Upper lobe of left lung (tissue), 6 donors: Measurements from ENCODE around the gene SRBD1. TPM values are rescaled to one million over a fixed set of nuclear protein-coding genes. Genes with fewer than 3 reads are reported as not detected.

Experiments
- ATAC-seq, 2 donors: fragments of 200-7000 bp; cut with Tn5 transposase; one replicate each; pipeline ENCODE4 v1.9.1; 2022; ENCODE audit warnings: mild to moderate bottlenecking in 2 of 2, moderate library complexity in 2 of 2; ENCODE audit not compliant: low FRiP score in 2 of 2
- DNase-seq, 2 donors: peaks; one replicate each; pipeline ENCODE4 v3.0.0-alpha.2; 2019 to 2020
- H3K27ac ChIP-seq, 4 donors: fragments of 200-600 bp; sonication (generic); one replicate each; pipeline ENCODE4 v1.5.1; 2016 to 2019
- H3K27me3 ChIP-seq, 4 donors: fragments of 200-600 bp; sonication (generic); one replicate each; pipeline ENCODE4 v1.5.1; 2017 to 2019
- H3K36me3 ChIP-seq, 4 donors: fragments of 200-600 bp; sonication (generic); one replicate each; pipeline ENCODE4 v1.5.1; 2016 to 2019
- H3K4me1 ChIP-seq, 4 donors: fragments of 200-600 bp; sonication (generic); one replicate each; pipeline ENCODE4 v1.5.1; 2018 to 2019
- H3K4me3 ChIP-seq, 4 donors: fragments of 200-600 bp; sonication (generic); one replicate each; pipeline ENCODE4 v1.5.1; 2017 to 2019; ENCODE audit warnings: mild to moderate bottlenecking in 2 of 4, moderate library complexity in 1 of 4
- H3K9me3 ChIP-seq, 4 donors: fragments of 200-600 bp; sonication (generic); one replicate each; pipeline ENCODE4 v1.5.1; 2018 to 2019
- EP300 ChIP-seq, 4 donors: sonication (generic); formaldehyde crosslinking; IDR thresholded peaks; one replicate each; pipeline ENCODE4 v1.5.1; 2017; ENCODE audit warnings: antibody characterized with exemption in 4 of 4, control low read depth in 2 of 4
- POLR2A ChIP-seq, 4 donors: fragments of 450-650 bp; IDR thresholded peaks; one replicate each; pipeline ENCODE4 v1.5.1; 2016 to 2017; ENCODE audit warnings: antibody characterized with exemption in 4 of 4, mild to moderate bottlenecking in 2 of 4
- POLR2AphosphoS5 ChIP-seq, 2 donors: sonication (generic); formaldehyde crosslinking; IDR thresholded peaks; one replicate each; pipeline ENCODE4 v1.5.1; 2017; ENCODE audit warnings: antibody characterized with exemption in 2 of 2
- WGBS, 2 donors: methylation state at CpG; one replicate each; pipeline ENCODE4 v1.1.5; 2017 to 2018; 5-methylcytosine and 5-hydroxymethylcytosine counted together
- total RNA-seq, 6 donors: library from RNA; depleted of rRNA in 4 of 6; stranded (reverse); fragments of >200 nt in 4 of 6; gene quantifications; one replicate each; pipeline versions ENCODE4 v1.1.0 to v1.2.1, GENCODE V29; 2016 to 2021
- TF ChIP-seq, protein P1 (sequence below), 6 experiments: fragments of 450-650 bp in 4 of 6; fragments of 200-600 bp in 2 of 6; sonication (generic) in 2 of 6; IDR thresholded peaks; one replicate each; pipeline ENCODE4 v1.5.1; 2016 to 2019; ENCODE audit warnings: antibody characterized with exemption in 6 of 6
- donor health status: DM: no; HTN: no; CAD: no; lungs with moderate emphysema.
- donor health status: DM: no; HTN: yes; CAD: no; lungs with severe emphysema.

The SRBD1 gene
- total RNA-seq, 6 donors from 2014 or later, result 16.4 to 38.3 (median 19.0) TPM

DNA sequence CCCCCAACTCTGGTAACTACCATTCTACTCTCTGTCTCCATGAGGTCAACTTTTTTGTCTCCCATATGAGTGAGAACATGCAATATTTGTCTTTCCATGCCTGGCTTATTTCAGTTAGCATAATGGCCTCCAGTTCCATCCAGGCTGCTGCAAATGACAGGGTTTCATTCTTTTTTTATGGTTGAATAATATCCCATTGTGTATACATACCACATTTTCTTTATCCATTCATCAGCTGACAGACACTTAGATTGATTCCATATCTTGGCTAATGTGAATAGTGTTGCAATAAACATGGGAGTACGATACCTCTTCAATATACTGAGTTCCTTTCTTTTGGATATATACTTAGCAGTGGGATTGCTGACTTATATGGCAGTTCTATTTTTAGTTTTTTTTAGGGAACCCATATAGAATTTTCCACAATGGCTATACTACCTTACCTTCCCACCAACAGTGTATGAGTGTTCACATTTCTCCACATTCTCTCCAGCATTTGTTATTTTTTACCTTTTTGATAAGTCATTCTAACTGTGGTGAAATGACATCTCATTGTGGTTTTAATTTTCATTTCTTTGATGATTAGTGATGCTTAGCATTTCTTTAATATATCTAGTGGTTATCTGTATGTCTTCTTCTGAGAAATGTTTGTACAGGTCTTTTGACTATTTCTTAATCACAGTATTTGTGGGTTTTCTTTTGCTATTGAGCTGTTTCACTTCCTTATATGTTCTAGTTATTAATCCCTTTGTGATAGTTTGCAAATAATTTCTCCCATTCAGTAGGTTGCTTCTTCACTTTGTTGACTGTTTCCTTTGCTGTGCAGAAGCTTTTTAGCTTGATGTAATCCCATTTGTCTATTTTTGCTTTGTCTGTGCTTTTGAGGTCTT, 112.2 kb downstream of the SRBD1 start:
- no peaks in the 10 kb centered on the region for H3K27me3 ChIP-seq
- no peaks in the 10 kb centered on the region for H3K36me3 ChIP-seq
- no peak overlapping the region for H3K4me3 ChIP-seq
- 88 to 89% methylated on average over 1 of the region's 1 CpG for WGBS, 2 donors
- DNase-seq, result no peak
- H3K4me1 ChIP-seq, result peaks cover 0 to 5% (median 4%) of the 10 kb centered on the region in 4 donors
- H3K27ac ChIP-seq, result no peak overlapping the region
- ATAC-seq, result no peak
- peaks cover 0 to 5% (median 0%) of the 10 kb centered on the region in 4 donors for H3K9me3 ChIP-seq
- TF ChIP-seq, protein P1, sequence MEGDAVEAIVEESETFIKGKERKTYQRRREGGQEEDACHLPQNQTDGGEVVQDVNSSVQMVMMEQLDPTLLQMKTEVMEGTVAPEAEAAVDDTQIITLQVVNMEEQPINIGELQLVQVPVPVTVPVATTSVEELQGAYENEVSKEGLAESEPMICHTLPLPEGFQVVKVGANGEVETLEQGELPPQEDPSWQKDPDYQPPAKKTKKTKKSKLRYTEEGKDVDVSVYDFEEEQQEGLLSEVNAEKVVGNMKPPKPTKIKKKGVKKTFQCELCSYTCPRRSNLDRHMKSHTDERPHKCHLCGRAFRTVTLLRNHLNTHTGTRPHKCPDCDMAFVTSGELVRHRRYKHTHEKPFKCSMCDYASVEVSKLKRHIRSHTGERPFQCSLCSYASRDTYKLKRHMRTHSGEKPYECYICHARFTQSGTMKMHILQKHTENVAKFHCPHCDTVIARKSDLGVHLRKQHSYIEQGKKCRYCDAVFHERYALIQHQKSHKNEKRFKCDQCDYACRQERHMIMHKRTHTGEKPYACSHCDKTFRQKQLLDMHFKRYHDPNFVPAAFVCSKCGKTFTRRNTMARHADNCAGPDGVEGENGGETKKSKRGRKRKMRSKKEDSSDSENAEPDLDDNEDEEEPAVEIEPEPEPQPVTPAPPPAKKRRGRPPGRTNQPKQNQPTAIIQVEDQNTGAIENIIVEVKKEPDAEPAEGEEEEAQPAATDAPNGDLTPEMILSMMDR (IDR thresholded peaks at IDR 0.05), result no peak
- no peak for TF ChIP-seq EP300 (IDR thresholded peaks at IDR 0.05)
- no peak for TF ChIP-seq POLR2AphosphoS5 (IDR thresholded peaks at IDR 0.05)
- no peak for TF ChIP-seq POLR2A (IDR thresholded peaks at IDR 0.05)

DNA sequence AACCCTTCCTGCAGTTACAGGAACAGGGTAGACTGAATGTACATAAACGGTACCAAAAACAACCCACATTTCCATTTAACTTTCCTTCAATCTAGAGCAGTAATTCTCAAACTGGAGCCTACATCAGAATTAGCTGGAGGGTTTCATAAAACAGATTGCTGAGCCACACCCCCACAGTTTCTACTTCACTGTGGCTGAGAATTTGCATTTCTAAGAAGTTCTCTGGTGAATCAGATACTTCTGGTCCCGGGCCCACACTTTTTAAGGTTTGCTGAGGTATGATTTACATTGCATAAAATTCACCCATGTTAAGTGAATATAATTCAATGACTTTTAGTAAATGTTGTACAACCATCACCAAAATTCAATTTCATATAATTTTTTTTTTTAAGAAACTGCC, 113.7 kb downstream of the SRBD1 start:
- no peak for ATAC-seq

DNA sequence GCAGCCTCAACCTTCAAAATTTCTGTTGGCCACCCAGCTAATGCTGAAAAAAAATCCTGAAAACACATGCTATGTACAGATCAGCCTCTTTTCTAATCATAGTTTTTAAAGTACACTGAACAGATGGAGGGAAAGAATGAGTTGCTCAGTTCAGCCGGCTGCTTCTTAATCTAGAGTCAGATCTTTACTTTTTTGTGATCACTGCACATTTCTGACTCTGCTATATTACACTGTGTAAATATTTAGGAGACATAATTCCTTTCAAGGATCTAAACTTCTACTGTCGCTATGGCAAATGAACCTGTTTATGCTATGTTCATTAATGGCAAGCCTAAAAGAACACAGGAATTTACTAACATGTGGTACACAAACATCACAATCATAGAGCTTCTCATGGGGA, 114.2 kb downstream of the SRBD1 start:
- Histone ChIP-seq H3K9me3 (peaks cover 0 to 5% (median 0%) of the 10 kb centered on the region in 4 donors), H3K27me3 (no peaks in the 10 kb centered on the region), H3K27ac (no peak overlapping the region), H3K4me3 (no peak overlapping the region), H3K4me1 (peaks cover 0 to 5% (median 4%) of the 10 kb centered on the region in 4 donors), H3K36me3 (no peaks in the 10 kb centered on the region)
- no peak for DNase-seq
- TF ChIP-seq, protein P1 (IDR thresholded peaks at IDR 0.05), result no peak
- TF ChIP-seq POLR2A (IDR thresholded peaks at IDR 0.05) (no peak), EP300 (IDR thresholded peaks at IDR 0.05) (no peak), POLR2AphosphoS5 (IDR thresholded peaks at IDR 0.05) (no peak)
- ATAC-seq, result no peak
- 46 to 65% methylated on average over 2 of the region's 2 CpGs for WGBS, 2 donors

More for the DNA sequence above, 113.7 kb downstream of the SRBD1 start:
- WGBS, 2 donors, result 59 to 60% methylated on average over 2 of the region's 2 CpGs
- Histone ChIP-seq H3K4me1 (peaks cover 0 to 5% (median 4%) of the 10 kb centered on the region in 4 donors), H3K9me3 (peaks cover 0 to 5% (median 0%) of the 10 kb centered on the region in 4 donors), H3K27ac (no peak overlapping the region), H3K27me3 (no peaks in the 10 kb centered on the region), H3K36me3 (no peaks in the 10 kb centered on the region), H3K4me3 (no peak overlapping the region)
- TF ChIP-seq POLR2AphosphoS5 (IDR thresholded peaks at IDR 0.05), result no peak
- no peak for TF ChIP-seq POLR2A (IDR thresholded peaks at IDR 0.05)
- TF ChIP-seq EP300 (IDR thresholded peaks at IDR 0.05), result no peak
- TF ChIP-seq, protein P1 (IDR thresholded peaks at IDR 0.05), result no peak
- DNase-seq, result no peak

DNA sequence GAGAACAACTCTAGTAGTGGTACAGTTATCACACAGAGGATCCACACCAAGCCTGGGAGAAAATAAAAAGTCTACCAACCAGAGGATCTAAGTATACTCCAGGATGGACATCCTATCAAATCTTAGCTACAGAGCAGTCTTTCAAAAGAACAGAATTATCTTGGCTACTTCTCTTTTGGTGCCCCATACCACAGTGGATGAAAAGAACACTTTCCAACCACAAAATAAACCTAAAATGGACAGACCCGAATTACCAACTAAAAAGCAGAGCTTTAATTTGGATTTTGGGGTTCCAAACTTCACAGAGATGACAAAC, 116.1 kb downstream of the SRBD1 start:
- H3K27ac ChIP-seq, result no peak overlapping the region
- H3K36me3 ChIP-seq, result no peaks in the 10 kb centered on the region
- ATAC-seq (no peak), DNase-seq (no peak)
- H3K27me3 ChIP-seq, result no peaks in the 10 kb centered on the region
- peaks cover 0 to 5% (median 4%) of the 10 kb centered on the region in 4 donors for H3K4me1 ChIP-seq
- TF ChIP-seq, protein P1 (IDR thresholded peaks at IDR 0.05), result no peak
- TF ChIP-seq POLR2A (IDR thresholded peaks at IDR 0.05), result no peak
- TF ChIP-seq POLR2AphosphoS5 (IDR thresholded peaks at IDR 0.05), result no peak
- no peak for TF ChIP-seq EP300 (IDR thresholded peaks at IDR 0.05)
- H3K9me3 ChIP-seq, result no peaks in the 10 kb centered on the region
- WGBS, 2 donors, result 14 to 47% methylated on average over 1 of the region's 1 CpG
- no peak overlapping the region for H3K4me3 ChIP-seq
